ENCODE measurements around the gene MECR.
A peak's percentile ranks its signal among the peaks of the same experiment; 100 is the strongest.

The MECR gene

DNA sequence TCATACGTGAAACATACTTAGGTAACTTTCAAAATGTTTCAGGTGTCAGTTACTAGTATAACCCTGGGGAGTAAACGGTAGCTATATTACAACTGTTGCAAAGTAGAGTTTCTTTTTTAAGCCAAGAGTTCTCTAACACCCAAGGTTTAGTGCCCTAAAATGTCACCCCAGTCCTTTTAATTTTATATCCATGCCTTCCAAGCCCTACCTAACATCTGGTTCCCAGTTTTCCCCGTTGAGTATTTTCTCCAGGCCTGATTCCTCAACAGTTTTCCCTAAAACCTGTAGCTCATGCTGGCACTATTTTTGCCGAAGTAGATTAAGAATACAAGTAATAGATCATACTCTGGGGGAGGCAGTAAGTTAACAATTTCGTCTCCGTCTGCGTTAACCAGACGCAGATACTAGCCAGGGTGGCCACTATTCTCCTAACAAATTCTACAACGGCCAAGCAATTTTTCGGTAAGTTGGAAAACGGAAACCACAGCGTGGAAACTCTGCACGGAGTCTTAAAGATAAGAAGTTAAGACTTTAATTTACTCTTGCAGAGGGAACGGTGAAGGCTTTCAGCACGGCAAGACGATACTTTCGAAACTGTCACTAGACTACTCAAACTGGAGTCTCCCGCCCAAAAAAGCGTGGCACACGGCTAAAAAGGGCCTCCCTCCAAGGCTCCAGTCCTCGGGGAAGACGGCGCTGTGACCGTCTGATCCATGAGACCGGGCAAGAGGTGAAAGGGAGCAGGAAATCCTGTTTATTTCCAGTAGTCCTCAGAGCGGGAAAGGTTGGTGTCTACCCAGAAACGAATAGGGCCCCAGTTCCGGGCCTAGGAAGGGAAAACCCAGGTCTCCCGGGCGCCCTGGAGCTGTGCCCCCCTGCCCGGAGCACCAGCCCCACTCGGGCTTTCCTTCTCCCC is 50.0 kb downstream of the MECR start:
- Histone ChIP-seq H2AFZ (ENCODE audit: insufficient read depth, low read length, poor library complexity) (peak overlapping the region; percentile 8), H3K23ac (ENCODE audit: low read length) (no peak overlapping the region), H3K27me3 (ENCODE audit: insufficient read depth, low read length) (no peaks in the 10 kb centered on the region), H3K4me2 (ENCODE audit: low read length) (peak overlapping the region; percentile 91), H3K9me3 (ENCODE audit: insufficient read depth, low read depth, low read length) (no peaks in the 10 kb centered on the region), H3K27ac (ENCODE audit: low read depth, low read length) (peak overlapping the region; percentile 98), H2BK12ac (ENCODE audit: low read length) (peak overlapping the region; percentile 15), H3K36me3 (ENCODE audit: control insufficient read depth in 1 of 2, insufficient read depth in 2 of 2, low read length in 2 of 2) (peaks cover 2 to 9% of the 10 kb centered on the region in 2 experiments), H3K79me1 (ENCODE audit: low read length) (peaks cover 17% of the 10 kb centered on the region), H3K79me2 (ENCODE audit: control insufficient read depth, insufficient read depth, low read length, poor library complexity) (peaks cover 22% of the 10 kb centered on the region), H3K18ac (ENCODE audit: low read length) (peak overlapping the region; percentile 100), H4K8ac (ENCODE audit: low read depth, low read length) (peak overlapping the region; percentile 100), H2BK5ac (ENCODE audit: low read depth, low read length, poor library complexity) (peak overlapping the region; percentile 99), H4K12ac (ENCODE audit: low read depth, low read length) (peak overlapping the region; percentile 72), H2BK120ac (ENCODE audit: insufficient read depth, low read length, poor library complexity) (peak overlapping the region; percentile 99), H3K9ac (ENCODE audit: low read length) (peak overlapping the region; percentile 100), H2AK5ac (ENCODE audit: low read length) (peak overlapping the region; percentile 70), H3K4me3 (ENCODE audit: low read depth, low read length) (peak overlapping the region; percentile 93), H3K14ac (ENCODE audit: low read length) (peak overlapping the region; percentile 100), H3K4me1 (ENCODE audit: control insufficient read depth in 1 of 2, insufficient read depth in 2 of 2, low read length in 2 of 2) (peaks cover 5 to 6% of the 10 kb centered on the region in 2 experiments), H3K4ac (ENCODE audit: low read depth, low read length) (peak overlapping the region; percentile 99), H4K91ac (ENCODE audit: low read depth, low read length) (peak overlapping the region; percentile 100)
- WGBS (ENCODE audit: extremely low coverage, insufficient coverage, insufficient read length), result no CpG with 5 or more reads among the region's 32 CpGs
- DNase-seq, result no peak

DNA sequence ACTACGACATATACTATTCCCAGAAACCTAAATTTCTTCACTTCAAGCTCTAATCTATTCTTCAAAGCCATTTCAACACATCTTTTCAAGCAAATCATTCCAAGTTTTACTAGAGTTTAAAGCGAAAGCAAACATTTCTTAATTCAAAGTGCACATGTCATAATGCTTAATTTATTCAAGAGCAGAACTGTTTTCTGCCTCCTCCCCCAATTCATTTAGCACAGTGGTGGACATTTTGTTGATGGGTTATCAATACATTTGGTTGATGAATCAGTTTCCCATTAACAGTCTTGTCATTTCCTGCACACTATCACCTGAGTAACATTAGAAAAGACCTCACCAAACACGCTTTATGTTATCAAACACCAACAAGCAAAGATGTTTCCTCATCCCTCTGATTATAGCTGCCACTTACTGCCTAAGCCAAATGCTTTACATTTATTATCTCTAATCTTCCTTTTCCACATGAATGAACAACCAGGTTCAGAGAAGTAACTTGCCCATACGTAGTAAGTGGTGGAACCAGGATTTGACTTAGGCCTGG is 51.0 kb downstream of the MECR start:
- Histone ChIP-seq H3K79me2 (ENCODE audit: control insufficient read depth, insufficient read depth, low read length, poor library complexity) (peaks cover 25% of the 10 kb centered on the region), H4K91ac (ENCODE audit: low read depth, low read length) (no peak overlapping the region), H3K4me3 (ENCODE audit: low read depth, low read length) (no peak overlapping the region), H3K27ac (ENCODE audit: low read depth, low read length) (no peak overlapping the region), H2BK12ac (ENCODE audit: low read length) (no peak overlapping the region), H2AK5ac (ENCODE audit: low read length) (no peak overlapping the region), H3K9ac (ENCODE audit: low read length) (no peak overlapping the region), H3K23ac (ENCODE audit: low read length) (no peak overlapping the region), H3K4me2 (ENCODE audit: low read length) (peak overlapping the region; percentile 53), H3K4ac (ENCODE audit: low read depth, low read length) (peak overlapping the region; percentile 94), H4K12ac (ENCODE audit: low read depth, low read length) (no peak overlapping the region), H4K8ac (ENCODE audit: low read depth, low read length) (no peak overlapping the region), H2AFZ (ENCODE audit: insufficient read depth, low read length, poor library complexity) (no peak overlapping the region), H2BK120ac (ENCODE audit: insufficient read depth, low read length, poor library complexity) (no peak overlapping the region), H3K9me3 (ENCODE audit: insufficient read depth, low read depth, low read length) (no peaks in the 10 kb centered on the region), H3K14ac (ENCODE audit: low read length) (no peak overlapping the region), H3K18ac (ENCODE audit: low read length) (no peak overlapping the region), H2BK5ac (ENCODE audit: low read depth, low read length, poor library complexity) (no peak overlapping the region), H3K79me1 (ENCODE audit: low read length) (peaks cover 17% of the 10 kb centered on the region), H3K4me1 (ENCODE audit: control insufficient read depth in 1 of 2, insufficient read depth in 2 of 2, low read length in 2 of 2) (peaks cover 3 to 6% of the 10 kb centered on the region in 2 experiments), H3K36me3 (ENCODE audit: control insufficient read depth in 1 of 2, insufficient read depth in 2 of 2, low read length in 2 of 2) (peaks cover 5 to 9% of the 10 kb centered on the region in 2 experiments), H3K27me3 (ENCODE audit: insufficient read depth, low read length) (no peaks in the 10 kb centered on the region)
- no CpG with 5 or more reads among the region's 4 CpGs for WGBS (ENCODE audit: extremely low coverage, insufficient coverage, insufficient read length)
- no peak for DNase-seq

DNA sequence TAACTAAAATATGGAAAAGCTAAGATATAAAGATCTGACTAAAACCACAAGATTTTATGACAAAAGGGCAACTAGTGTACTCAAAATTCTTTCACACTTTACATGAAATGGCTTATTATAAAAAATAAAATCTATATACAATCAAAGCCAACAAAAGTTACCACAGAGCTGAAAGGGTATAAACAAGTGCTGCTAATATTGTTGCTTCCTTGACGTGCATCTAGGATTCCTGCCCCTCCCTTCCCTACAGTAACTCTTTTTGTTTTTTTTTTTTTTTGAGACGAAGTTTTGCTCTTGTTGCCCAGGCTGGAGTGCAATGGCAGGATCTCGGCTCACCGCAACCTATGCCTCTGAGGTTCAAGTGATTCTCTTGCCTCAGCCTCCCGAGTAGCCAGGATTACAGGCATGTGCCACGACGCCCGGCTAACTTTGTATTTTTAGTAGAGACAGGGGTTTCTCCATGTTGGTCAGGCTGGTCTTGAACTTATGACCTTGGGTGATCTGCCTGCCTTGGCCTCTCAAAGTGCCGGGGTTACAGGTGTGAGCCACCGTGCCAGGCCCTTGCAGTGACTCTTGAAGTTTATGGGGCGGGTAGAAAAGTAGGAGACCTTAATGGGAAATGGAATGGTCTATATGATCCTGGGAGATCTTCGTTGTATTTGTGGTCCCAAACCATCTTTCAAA is 53.6 kb downstream of the MECR start:
- Histone ChIP-seq H4K8ac (ENCODE audit: low read depth, low read length) (no peak overlapping the region), H3K36me3 (ENCODE audit: control insufficient read depth in 1 of 2, insufficient read depth in 2 of 2, low read length in 2 of 2) (peaks cover 5 to 9% of the 10 kb centered on the region in 2 experiments), H3K4me1 (ENCODE audit: control insufficient read depth in 1 of 2, insufficient read depth in 2 of 2, low read length in 2 of 2) (peaks cover 3 to 6% of the 10 kb centered on the region in 2 experiments), H3K79me2 (ENCODE audit: control insufficient read depth, insufficient read depth, low read length, poor library complexity) (peaks cover 27% of the 10 kb centered on the region), H2BK120ac (ENCODE audit: insufficient read depth, low read length, poor library complexity) (no peak overlapping the region), H3K27ac (ENCODE audit: low read depth, low read length) (no peak overlapping the region), H3K9me3 (ENCODE audit: insufficient read depth, low read depth, low read length) (no peaks in the 10 kb centered on the region), H4K12ac (ENCODE audit: low read depth, low read length) (no peak overlapping the region), H3K27me3 (ENCODE audit: insufficient read depth, low read length) (no peaks in the 10 kb centered on the region), H3K4me2 (ENCODE audit: low read length) (no peak overlapping the region), H2AFZ (ENCODE audit: insufficient read depth, low read length, poor library complexity) (no peak overlapping the region), H3K14ac (ENCODE audit: low read length) (no peak overlapping the region), H3K18ac (ENCODE audit: low read length) (no peak overlapping the region), H3K4ac (ENCODE audit: low read depth, low read length) (peak overlapping the region; percentile 86), H4K91ac (ENCODE audit: low read depth, low read length) (no peak overlapping the region), H3K9ac (ENCODE audit: low read length) (no peak overlapping the region), H2AK5ac (ENCODE audit: low read length) (no peak overlapping the region), H2BK5ac (ENCODE audit: low read depth, low read length, poor library complexity) (no peak overlapping the region), H3K4me3 (ENCODE audit: low read depth, low read length) (no peak overlapping the region), H3K79me1 (ENCODE audit: low read length) (peaks cover 14% of the 10 kb centered on the region), H3K23ac (ENCODE audit: low read length) (no peak overlapping the region), H2BK12ac (ENCODE audit: low read length) (no peak overlapping the region)
- no peak for DNase-seq
- WGBS (ENCODE audit: extremely low coverage, insufficient coverage, insufficient read length), result no CpG with 5 or more reads among the region's 12 CpGs

DNA sequence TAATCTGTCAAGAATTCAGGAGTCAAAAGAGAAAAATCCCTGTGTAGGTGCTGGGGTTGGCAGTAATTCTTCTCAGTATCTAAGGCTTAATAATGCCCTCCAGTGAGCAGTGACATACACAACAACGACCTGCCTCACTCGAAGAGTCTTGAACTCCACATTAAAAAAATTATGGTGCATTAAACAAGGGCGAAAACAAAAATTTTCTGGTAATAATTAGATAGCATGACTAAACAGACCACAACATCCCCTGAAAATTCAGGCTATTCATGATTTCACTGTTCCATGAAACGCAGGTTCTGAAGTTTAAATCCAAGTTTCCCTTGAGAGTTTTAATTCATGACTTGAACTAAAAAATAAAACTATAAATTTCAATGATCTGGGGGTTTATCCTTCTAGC is 54.2 kb downstream of the MECR start:
- Histone ChIP-seq H2AFZ (ENCODE audit: insufficient read depth, low read length, poor library complexity) (no peak overlapping the region), H3K27me3 (ENCODE audit: insufficient read depth, low read length) (no peaks in the 10 kb centered on the region), H3K27ac (ENCODE audit: low read depth, low read length) (no peak overlapping the region), H3K9ac (ENCODE audit: low read length) (no peak overlapping the region), H2AK5ac (ENCODE audit: low read length) (no peak overlapping the region), H3K4me1 (ENCODE audit: control insufficient read depth in 1 of 2, insufficient read depth in 2 of 2, low read length in 2 of 2) (peaks cover 3 to 4% of the 10 kb centered on the region in 2 experiments), H3K4me2 (ENCODE audit: low read length) (no peak overlapping the region), H3K4me3 (ENCODE audit: low read depth, low read length) (no peak overlapping the region), H3K23ac (ENCODE audit: low read length) (no peak overlapping the region), H3K14ac (ENCODE audit: low read length) (no peak overlapping the region), H3K36me3 (ENCODE audit: control insufficient read depth in 1 of 2, insufficient read depth in 2 of 2, low read length in 2 of 2) (peaks cover 5 to 9% of the 10 kb centered on the region in 2 experiments), H3K79me2 (ENCODE audit: control insufficient read depth, insufficient read depth, low read length, poor library complexity) (peaks cover 26% of the 10 kb centered on the region), H3K79me1 (ENCODE audit: low read length) (peaks cover 11% of the 10 kb centered on the region), H4K8ac (ENCODE audit: low read depth, low read length) (no peak overlapping the region), H3K18ac (ENCODE audit: low read length) (no peak overlapping the region), H2BK5ac (ENCODE audit: low read depth, low read length, poor library complexity) (no peak overlapping the region), H4K91ac (ENCODE audit: low read depth, low read length) (no peak overlapping the region), H2BK12ac (ENCODE audit: low read length) (no peak overlapping the region), H4K12ac (ENCODE audit: low read depth, low read length) (no peak overlapping the region), H3K4ac (ENCODE audit: low read depth, low read length) (peak overlapping the region; percentile 62), H2BK120ac (ENCODE audit: insufficient read depth, low read length, poor library complexity) (no peak overlapping the region), H3K9me3 (ENCODE audit: insufficient read depth, low read depth, low read length) (no peaks in the 10 kb centered on the region)
- no CpG with 5 or more reads among the region's 4 CpGs for WGBS (ENCODE audit: extremely low coverage, insufficient coverage, insufficient read length)
- no peak for DNase-seq

Measured in trophoblast cell (in vitro differentiated cells and primary cell).